GM19324 (cell line): ENCODE data around the gene NRXN2.
"Not testable (repeated sequence)": the region's sequence is repeated elsewhere in the genome, so short reads cannot be mapped to it uniquely, and the experiment has no call there.

Experiments
- ATAC-seq: cut with Tn5 transposase; IDR thresholded peaks from one replicate; pipeline ENCODE4 v1.9.1; 2021; ENCODE audit warnings: mild to moderate bottlenecking, moderate library complexity; ENCODE audit not compliant: unreplicated experiment, low FRiP score

Gene NRXN2

GRCh38 chr11:64686466-64687170 is 36.4 kb downstream of the NRXN2 start:
- ATAC-seq, result no peak

- no peak for ATAC-seq
Measured at GRCh38 chr11:64685536-64685935, 37.5 kb downstream of the NRXN2 start.

GRCh38 chr11:64684357-64684756 is 38.6 kb downstream of the NRXN2 start:
- ATAC-seq, result no peak

- ATAC-seq, result no peak
Measured at GRCh38 chr11:64681171-64681570, 41.8 kb downstream of the NRXN2 start.

GRCh38 chr11:64679846-64680245 is 43.2 kb downstream of the NRXN2 start:
- no peak for ATAC-seq

GRCh38 chr11:64677441-64678023 is 45.5 kb downstream of the NRXN2 start:
- ATAC-seq, result no peak

GRCh38 chr11:64676261-64676615 is 46.8 kb downstream of the NRXN2 start:
- ATAC-seq, result no peak

- ATAC-seq, result no peak
Measured at GRCh38 chr11:64675450-64676260, 47.3 kb downstream of the NRXN2 start.

- peak; percentile 52 for ATAC-seq
Measured at GRCh38 chr11:64674774-64675173, 48.2 kb downstream of the NRXN2 start.

GRCh38 chr11:64673279-64673678 is 49.7 kb downstream of the NRXN2 start:
- ATAC-seq, result no peak

GRCh38 chr11:64672875-64673274 is 50.1 kb downstream of the NRXN2 start:
- ATAC-seq, result no peak

- ATAC-seq, result no peak
Measured at GRCh38 chr11:64670975-64671374, 52.0 kb downstream of the NRXN2 start.

GRCh38 chr11:64667154-64667745 is 55.7 kb downstream of the NRXN2 start:
- no peak for ATAC-seq

- no peak for ATAC-seq
Measured at GRCh38 chr11:64665411-64665821, 57.6 kb downstream of the NRXN2 start.

- ATAC-seq, result not testable (repeated sequence)
Measured at GRCh38 chr11:64664236-64664870, 58.6 kb downstream of the NRXN2 start.

GRCh38 chr11:64663656-64664055 is 59.3 kb downstream of the NRXN2 start:
- no peak for ATAC-seq

GRCh38 chr11:64661614-64662013 is 61.4 kb downstream of the NRXN2 start:
- ATAC-seq, result no peak

- no peak for ATAC-seq
Measured at GRCh38 chr11:64661146-64661545, 61.9 kb downstream of the NRXN2 start.

GRCh38 chr11:64660706-64661105 is 62.3 kb downstream of the NRXN2 start:
- ATAC-seq, result no peak

- no peak for ATAC-seq
Measured at GRCh38 chr11:64660205-64660604, 62.8 kb downstream of the NRXN2 start.
